ENCODE data around the gene VSIG2. TPM values are rescaled to one million over a fixed set of nuclear protein-coding genes. Genes with fewer than 3 reads are reported as not detected.

VSIG2 gene
- total and polyA plus RNA-seq, 2 of the 4 experiments (the other 2 are of a cell fraction) = not detected

DNA sequence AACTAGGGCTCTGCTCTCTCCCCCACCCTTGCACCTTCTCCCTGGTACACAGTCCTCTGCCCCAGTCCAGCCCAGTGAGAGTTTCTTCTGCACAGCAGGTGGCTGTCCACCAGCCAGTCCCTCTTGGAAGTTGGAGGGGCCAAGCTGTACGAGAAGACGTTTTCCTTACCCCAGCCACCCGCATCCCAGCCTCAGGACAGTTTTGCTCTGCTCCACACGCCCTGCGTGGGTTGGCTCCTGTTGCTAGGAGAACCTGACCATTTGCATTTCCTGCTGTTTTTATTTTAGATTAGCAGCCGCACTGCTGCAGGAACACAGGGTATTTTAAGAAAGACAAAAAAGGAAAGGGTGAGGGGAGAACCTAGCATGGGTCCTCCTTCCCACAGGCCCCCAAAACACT is 29.9 kb downstream of the VSIG2 start:
- H4K8ac ChIP-seq (ENCODE audit: low read depth in 2 of 2, low read length in 2 of 2) = no peak overlapping the region
- BruUV-seq (replicated peaks) = no TSS peak
- no peak overlapping the region for H3K23ac ChIP-seq (ENCODE audit: low read depth, low read length)
- no peak overlapping the region for H4K5ac ChIP-seq (ENCODE audit: low read depth, low read length)
- no peak for DNase-seq
- H3K36me3 ChIP-seq (ENCODE audit: control insufficient read depth, insufficient read depth, low read length) = no peaks in the 10 kb centered on the region
- no peak overlapping the region for H2AFZ ChIP-seq (replicated peaks; ENCODE audit: low read length, poor library complexity)
- H2BK20ac ChIP-seq (ENCODE audit: low read depth, low read length) = no peak overlapping the region
- H2BK120ac ChIP-seq (ENCODE audit: low read depth, low read length) = no peak overlapping the region
- H4K20me1 ChIP-seq (ENCODE audit: insufficient read depth, low read length) = no peaks in the 10 kb centered on the region
- H3K4me2 ChIP-seq (ENCODE audit: low read depth, low read length) = no peak overlapping the region
- no peak overlapping the region for H4K91ac ChIP-seq (ENCODE audit: insufficient read depth, low read depth, low read length)
- peaks cover 6% of the 10 kb centered on the region for H3K4me1 ChIP-seq (ENCODE audit: control insufficient read depth, insufficient read depth, low read length)
- H2BK5ac ChIP-seq (ENCODE audit: low read depth, low read length, poor library complexity, severe bottlenecking) = no peak overlapping the region
- no peaks in the 10 kb centered on the region for H3K9me3 ChIP-seq (ENCODE audit: control insufficient read depth, insufficient read depth, low read length)
- in situ Hi-C loops (cut with MboI; ENCODE audit: low sequenced_read_pairs) = no loop called here
- no CpG with 5 or more reads among the region's 6 CpGs for WGBS, 2 experiments (ENCODE audit: extremely low coverage in 2 of 2, insufficient read length in 1 of 2)
- H2AK9ac ChIP-seq (replicated peaks; ENCODE audit: low read depth, low read length, poor library complexity) = no peak overlapping the region
- H3K9ac ChIP-seq (ENCODE audit: low read depth, low read length) = no peak overlapping the region
- no peak overlapping the region for H3K56ac ChIP-seq (ENCODE audit: extremely low read depth, insufficient read depth, low read length)
- H3K27ac ChIP-seq (ENCODE audit: insufficient read depth, low read length) = no peak overlapping the region
- ChIA-PET CTCF (no interaction called here), POLR2A (ENCODE audit: unreplicated experiment) (no interaction called here)
- H3K79me1 ChIP-seq (ENCODE audit: low read depth in 1 of 2, low read length in 2 of 2) = no peaks in the 10 kb centered on the region
- peaks cover 12% of the 10 kb centered on the region for H3K9me1 ChIP-seq (ENCODE audit: insufficient read depth, low read length)
- H2BK15ac ChIP-seq (ENCODE audit: low read depth, low read length) = no peak overlapping the region
- dilution Hi-C loops (cut with HindIII; ENCODE audit: low sequenced_read_pairs, unreplicated experiment) = no loop called here
- H3K18ac ChIP-seq (ENCODE audit: low read depth, low read length) = no peak overlapping the region
- H3K27me3 ChIP-seq (ENCODE audit: control insufficient read depth, insufficient read depth, low read length) = peaks cover 36% of the 10 kb centered on the region
- intact Hi-C loops (cut with micrococcal nuclease) = no loop called here
- no peak overlapping the region for H2AK5ac ChIP-seq (ENCODE audit: low read depth, low read length)
- no peak for ATAC-seq (ENCODE audit: low read depth)
- no peak overlapping the region for H3K4me3 ChIP-seq (ENCODE audit: insufficient read depth, low read depth, low read length)
- TF ChIP-seq NFE2L2 (IDR thresholded peaks at IDR 0.05; ENCODE audit: low read depth, low read length) (no peak), RAD21 (IDR thresholded peaks at IDR 0.05; ENCODE audit: low read length) (no peak), CHD1 (IDR thresholded peaks at IDR 0.05; ENCODE audit: low read depth, low read length) (no peak), POLR2A (IDR thresholded peaks at IDR 0.05; ENCODE audit: low read depth, low read length) (no peak), RFX5 (IDR thresholded peaks at IDR 0.05; ENCODE audit: low read depth, low read length) (no peak), MAFK (IDR thresholded peaks at IDR 0.05; ENCODE audit: low read depth, low read length) (no peak), MAZ (IDR thresholded peaks at IDR 0.05; ENCODE audit: borderline replicate concordance, low read depth, low read length) (no peak), CEBPB (IDR thresholded peaks at IDR 0.05; ENCODE audit: low read depth, low read length) (no peak), CTCF (conservative IDR thresholded peaks at IDR 0.05; ENCODE audit: low read depth, low read length) (no peak), FOS (IDR thresholded peaks at IDR 0.05; ENCODE audit: low read depth, low read length) (no peak)
- TF ChIP-seq, protein P1, sequence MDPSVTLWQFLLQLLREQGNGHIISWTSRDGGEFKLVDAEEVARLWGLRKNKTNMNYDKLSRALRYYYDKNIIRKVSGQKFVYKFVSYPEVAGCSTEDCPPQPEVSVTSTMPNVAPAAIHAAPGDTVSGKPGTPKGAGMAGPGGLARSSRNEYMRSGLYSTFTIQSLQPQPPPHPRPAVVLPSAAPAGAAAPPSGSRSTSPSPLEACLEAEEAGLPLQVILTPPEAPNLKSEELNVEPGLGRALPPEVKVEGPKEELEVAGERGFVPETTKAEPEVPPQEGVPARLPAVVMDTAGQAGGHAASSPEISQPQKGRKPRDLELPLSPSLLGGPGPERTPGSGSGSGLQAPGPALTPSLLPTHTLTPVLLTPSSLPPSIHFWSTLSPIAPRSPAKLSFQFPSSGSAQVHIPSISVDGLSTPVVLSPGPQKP (IDR thresholded peaks at IDR 0.05; ENCODE audit: borderline replicate concordance, low read depth, low read length) = no peak
- H3K4ac ChIP-seq (ENCODE audit: low read depth, low read length) = no peak overlapping the region
- no peak overlapping the region for H3K14ac ChIP-seq (replicated peaks; ENCODE audit: low read depth, low read length)

Measured in IMR-90 (cell line).